HG02884 (cell line): ENCODE data around the gene MUC2.

Experiments
- ATAC-seq: cut with Tn5 transposase; IDR thresholded peaks from one replicate; pipeline ENCODE4 v1.9.1; 2021; ENCODE audit warnings: mild to moderate bottlenecking, moderate library complexity; ENCODE audit not compliant: unreplicated experiment

Gene MUC2

DNA sequence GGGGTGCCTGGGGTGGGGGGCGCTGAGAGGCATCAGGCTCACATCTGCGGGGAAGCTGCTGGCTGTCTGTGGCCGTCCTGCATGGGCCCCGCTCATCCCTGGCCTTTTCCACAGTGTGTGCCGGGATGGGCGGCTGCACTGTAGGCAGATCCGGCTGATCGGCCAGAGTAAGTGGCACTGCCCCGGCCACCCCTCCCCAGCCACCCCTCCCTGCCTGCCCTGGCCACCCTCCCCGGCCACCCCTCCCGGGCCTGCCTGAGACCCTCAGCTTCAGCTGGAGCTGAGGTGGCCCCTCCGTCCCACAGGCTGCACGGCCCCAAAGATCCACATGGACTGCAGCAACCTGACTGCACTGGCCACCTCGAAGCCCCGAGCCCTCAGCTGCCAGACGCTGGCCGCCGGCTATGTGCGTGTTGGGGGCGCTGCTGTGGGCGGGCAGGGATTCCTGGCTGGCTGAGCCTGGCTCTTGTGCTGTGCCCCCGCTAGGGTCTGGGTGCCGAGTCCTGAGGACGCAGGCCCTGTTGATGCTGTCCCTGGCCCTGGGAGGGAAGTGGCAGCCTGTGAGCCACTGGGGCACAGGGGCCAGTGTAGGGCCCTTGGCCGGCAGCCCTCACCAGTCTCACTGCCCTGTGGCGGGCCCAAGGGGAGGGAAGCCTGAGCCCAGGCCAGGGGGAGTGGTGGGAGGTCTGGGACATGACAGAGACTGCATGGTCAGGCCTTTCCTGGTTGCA, 10.9 kb downstream of the MUC2 start:
- no peak for ATAC-seq

DNA sequence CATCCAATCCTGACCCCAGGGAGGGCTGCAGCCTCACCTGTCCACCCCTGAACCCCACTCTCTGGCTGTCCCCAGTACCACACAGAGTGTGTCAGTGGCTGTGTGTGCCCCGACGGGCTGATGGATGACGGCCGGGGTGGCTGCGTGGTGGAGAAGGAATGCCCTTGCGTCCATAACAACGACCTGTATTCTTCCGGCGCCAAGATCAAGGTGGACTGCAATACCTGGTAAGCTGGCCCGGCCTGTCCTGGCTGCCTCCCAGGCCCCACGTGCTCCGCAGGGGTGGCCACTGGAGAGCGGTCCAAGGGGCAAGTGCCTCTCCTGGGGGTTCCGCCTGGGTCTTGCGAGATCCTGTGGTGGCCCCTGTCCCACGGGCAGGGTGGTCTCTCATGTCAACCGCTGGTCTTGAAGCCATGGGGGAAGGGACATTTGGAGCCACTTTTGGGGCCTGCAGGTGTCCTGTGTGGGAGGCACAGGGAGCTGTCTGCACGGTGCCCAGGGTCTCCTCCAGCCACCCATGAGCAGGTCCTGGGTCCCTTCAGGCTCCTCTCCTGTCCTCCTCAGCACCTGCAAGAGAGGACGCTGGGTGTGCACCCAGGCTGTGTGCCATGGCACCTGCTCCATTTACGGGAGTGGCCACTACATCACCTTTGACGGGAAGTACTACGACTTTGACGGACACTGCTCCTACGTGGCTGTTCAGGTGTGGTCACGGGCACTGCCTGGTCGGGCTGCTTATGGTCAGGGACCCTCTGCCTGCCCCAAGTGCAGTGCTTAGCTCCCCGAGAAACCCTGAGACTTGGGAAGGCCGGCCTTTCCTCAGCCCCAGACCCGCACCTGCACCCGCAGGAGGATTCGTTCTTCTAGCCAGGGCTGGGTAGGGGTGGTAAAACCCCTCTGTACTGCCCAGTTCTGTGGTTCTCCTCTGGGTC, 11.8 kb downstream of the MUC2 start:
- no peak for ATAC-seq

DNA sequence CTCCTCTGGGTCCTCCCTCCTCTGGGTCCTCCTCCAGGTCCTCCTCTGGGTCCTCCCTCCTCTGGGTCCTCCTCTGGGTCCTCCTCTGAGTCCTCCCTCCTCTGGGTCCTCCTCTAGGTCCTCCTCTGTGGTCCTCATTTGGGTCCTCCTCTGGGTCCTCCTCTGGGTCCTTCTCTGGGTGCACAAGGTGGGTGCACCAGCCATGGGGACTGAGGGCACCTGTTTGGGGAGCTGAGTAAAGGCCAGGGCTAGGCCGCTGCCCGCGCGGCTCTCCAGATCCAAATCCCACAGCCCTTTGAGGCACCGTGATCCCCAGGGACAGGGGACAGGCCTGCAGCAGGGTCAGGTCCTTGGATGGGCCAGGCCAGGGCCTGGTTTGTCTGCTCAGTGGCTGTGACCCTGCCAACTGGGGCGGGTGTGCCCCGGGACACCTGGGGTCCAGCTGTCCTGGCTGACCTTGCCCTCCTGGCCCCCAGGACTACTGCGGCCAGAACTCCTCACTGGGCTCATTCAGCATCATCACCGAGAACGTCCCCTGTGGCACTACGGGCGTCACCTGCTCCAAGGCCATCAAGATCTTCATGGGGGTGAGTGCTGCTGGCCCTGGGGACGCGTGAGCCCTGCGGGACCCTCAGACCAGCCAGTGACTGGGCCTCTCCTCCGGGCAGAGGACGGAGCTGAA, 12.7 kb downstream of the MUC2 start:
- no peak for ATAC-seq

- no peak for ATAC-seq
Observed at GRCh38 chr11:1087961-1088926, 13.6 kb downstream of the MUC2 start.

GRCh38 chr11:1088927-1089737, 14.5 kb downstream of the MUC2 start:
- no peak for ATAC-seq

DNA sequence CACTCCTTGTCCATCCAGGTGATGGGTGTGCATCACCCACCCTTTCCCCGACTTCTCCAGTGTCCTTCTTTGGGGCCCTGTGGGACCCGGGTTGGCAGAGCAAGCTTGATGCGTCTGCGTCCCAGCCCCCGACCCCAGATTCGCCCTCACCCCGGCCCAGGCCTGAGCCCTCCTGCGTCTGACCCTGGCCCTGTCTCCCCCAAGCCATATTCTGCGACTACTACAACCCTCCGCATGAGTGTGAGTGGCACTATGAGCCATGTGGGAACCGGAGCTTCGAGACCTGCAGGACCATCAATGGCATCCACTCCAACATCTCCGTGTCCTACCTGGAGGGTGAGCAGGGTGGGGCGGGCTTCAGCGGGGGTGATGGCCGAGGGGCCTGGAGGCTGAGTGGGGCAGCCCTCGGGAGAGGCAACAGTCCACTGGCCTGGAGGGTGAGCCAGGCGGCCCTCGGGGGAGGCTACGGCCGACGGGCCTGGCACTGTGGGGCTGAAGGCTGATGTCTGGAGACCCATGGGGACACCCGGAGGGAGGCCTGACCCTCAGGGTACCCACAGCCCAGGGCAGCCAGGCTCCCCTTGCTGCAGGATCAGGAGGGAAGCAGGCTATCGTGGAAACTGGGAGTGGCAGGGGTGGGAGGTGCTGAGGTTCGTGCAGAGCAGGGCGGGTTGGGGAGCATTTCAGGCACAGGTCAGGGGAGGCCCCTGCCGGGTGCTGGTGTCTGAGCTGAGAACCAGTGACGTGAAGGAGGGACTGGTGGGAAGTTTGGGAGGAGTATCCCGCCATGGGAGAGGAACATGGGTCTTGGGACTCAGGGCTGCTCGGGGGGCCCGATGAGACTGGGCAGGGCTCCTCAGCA, 15.3 kb downstream of the MUC2 start:
- no peak for ATAC-seq

GRCh38 chr11:1090600-1091331, 16.1 kb downstream of the MUC2 start:
- no peak for ATAC-seq

GRCh38 chr11:1091332-1092083, 16.8 kb downstream of the MUC2 start:
- no peak for ATAC-seq

DNA sequence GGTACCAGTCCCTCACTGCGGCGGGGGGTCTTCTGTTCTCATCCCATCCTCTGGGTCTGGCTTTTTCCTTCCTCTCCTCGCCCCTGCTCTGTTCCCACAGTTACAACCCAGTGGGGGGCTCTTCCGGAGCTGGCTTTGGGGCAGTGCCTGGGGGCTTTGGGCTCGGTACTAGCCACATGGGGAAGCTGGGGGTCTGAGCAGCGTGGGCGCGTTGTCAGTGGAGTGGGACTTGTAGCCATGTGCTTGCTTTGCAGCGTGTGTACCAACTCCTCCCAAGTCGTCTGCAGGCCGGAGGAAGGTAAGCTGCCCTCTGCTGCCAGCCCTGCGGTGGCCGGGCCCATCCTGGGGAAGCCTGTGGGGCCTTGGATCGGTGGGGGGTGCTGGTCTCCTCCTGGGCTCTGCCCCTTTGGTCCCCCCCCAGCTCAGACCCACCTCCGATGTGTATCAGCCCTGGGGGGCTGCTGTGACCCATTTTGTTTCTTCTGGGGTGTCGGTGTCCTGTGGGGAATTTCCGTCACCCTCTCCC, 17.5 kb downstream of the MUC2 start:
- no peak for ATAC-seq

GRCh38 chr11:1092919-1093318, 18.2 kb downstream of the MUC2 start:
- ATAC-seq = no peak

- ATAC-seq = no peak
Observed at GRCh38 chr11:1099519-1100355, 25.1 kb downstream of the MUC2 start.

- ATAC-seq = no peak
Observed at GRCh38 chr11:1100417-1101245, 26.0 kb downstream of the MUC2 start.

DNA sequence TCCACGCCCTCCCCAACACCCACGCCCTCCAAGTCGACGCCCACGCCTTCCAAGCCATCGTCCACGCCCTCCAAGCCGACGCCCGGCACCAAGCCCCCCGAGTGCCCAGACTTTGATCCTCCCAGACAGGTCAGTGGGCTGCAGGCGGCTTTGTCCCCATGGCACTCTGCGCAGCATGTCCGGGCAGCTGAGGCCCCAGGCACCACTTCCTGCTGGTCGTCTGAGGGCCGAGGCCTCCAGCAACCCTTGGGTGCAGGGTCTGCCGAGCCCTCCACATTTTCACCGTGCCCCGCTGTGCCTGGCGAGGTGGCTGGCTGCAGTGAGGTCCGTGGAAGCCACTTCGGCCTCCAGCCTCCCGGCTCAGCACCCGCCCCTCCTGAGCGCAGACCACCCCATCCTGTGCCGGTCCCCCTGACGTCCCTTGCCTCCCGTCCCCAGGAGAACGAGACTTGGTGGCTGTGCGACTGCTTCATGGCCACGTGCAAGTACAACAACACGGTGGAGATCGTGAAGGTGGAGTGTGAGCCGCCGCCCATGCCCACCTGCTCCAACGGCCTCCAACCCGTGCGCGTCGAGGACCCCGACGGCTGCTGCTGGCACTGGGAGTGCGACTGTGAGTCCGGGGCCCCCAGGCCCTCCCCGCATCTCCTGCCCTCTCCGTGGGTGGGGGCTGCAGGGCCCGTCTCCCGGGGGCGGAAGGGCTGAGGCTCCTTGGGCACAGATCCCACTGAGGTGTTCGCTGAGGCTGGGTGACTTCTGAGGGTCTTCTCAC, 26.8 kb downstream of the MUC2 start:
- no peak for ATAC-seq

GRCh38 chr11:1102221-1102971, 27.7 kb downstream of the MUC2 start:
- ATAC-seq = no peak
